ENCODE data around the gene SMO. TPM values are rescaled to one million over a fixed set of nuclear protein-coding genes. Genes with fewer than 3 reads are reported as not detected.

The SMO gene
- total and polyA plus RNA-seq, 8 donors, result 1.1 to 18.5 (median 5.1) TPM

GRCh38 chr7:129166745-129167144 lies 21.7 kb upstream of the SMO start:
- intact Hi-C loops (cut with DNase I; ENCODE audit: low total_unique reads), result loop anchor here (5.0 kb wide), 1 partner anchor 41 kb away; no protein-coding TSS in a partner anchor
- DNase-seq, result no peak
- peaks cover 0 to 4% (median 4%) of the 10 kb centered on the region in 3 donors for H3K27me3 ChIP-seq
- H3K9me3 ChIP-seq, result no peaks in the 10 kb centered on the region
- no peak overlapping the region for H3K4me3 ChIP-seq
- no peak overlapping the region for H3K27ac ChIP-seq
- TF ChIP-seq POLR2AphosphoS5 (IDR thresholded peaks at IDR 0.05) (no peak), CTCF (IDR thresholded peaks at IDR 0.05) (no peak), POLR2A (IDR thresholded peaks at IDR 0.05) (no peak)
- WGBS, 5 donors, result 83 to 89% (median 85%) methylated on average over 4 of the region's 4 CpGs
- peaks cover 0 to 6% (median 0%) of the 10 kb centered on the region in 4 donors for H3K36me3 ChIP-seq
- peaks cover 17 to 26% (median 21%) of the 10 kb centered on the region in 4 donors for H3K4me1 ChIP-seq

- H3K4me3 ChIP-seq, result no peak overlapping the region
- no peaks in the 10 kb centered on the region for H3K9me3 ChIP-seq
- H3K27me3 ChIP-seq, result peaks cover 0 to 4% (median 0%) of the 10 kb centered on the region in 3 donors
- 69 to 78% (median 77%) methylated on average over 4 of the region's 4 CpGs for WGBS, 5 donors
- H3K27ac ChIP-seq, result no peak overlapping the region
- TF ChIP-seq CTCF (IDR thresholded peaks at IDR 0.05), result no peak
- peaks cover 17 to 26% (median 21%) of the 10 kb centered on the region in 4 donors for H3K4me1 ChIP-seq
- H3K36me3 ChIP-seq, result no peaks in the 10 kb centered on the region
- intact Hi-C loops (cut with DNase I; ENCODE audit: low total_unique reads), result loop anchor here (5.0 kb wide), 1 partner anchor 39 kb away; no protein-coding TSS in a partner anchor
- DNase-seq, result no peak
Observed at GRCh38 chr7:129167817-129168216, 20.6 kb upstream of the SMO start.

GRCh38 chr7:129168231-129169021 lies 20.0 kb upstream of the SMO start:
- peak overlapping the region in 4 of 5 donors; percentile 37 to 71 (median 61) for H3K27ac ChIP-seq
- no peaks in the 10 kb centered on the region for H3K9me3 ChIP-seq
- intact Hi-C loops (cut with DNase I; ENCODE audit: low total_unique reads), result loop anchor here (5.0 kb wide), 1 partner anchor 39 kb away; no protein-coding TSS in a partner anchor
- 27 to 47% (median 36%) methylated on average over 14 to 20 of the region's 20 CpGs for WGBS, 5 donors
- peaks cover 0 to 4% (median 0%) of the 10 kb centered on the region in 3 donors for H3K27me3 ChIP-seq
- H3K36me3 ChIP-seq, result no peaks in the 10 kb centered on the region
- peak overlapping the region; percentile 53 to 61 (median 58) for H3K4me3 ChIP-seq
- TF ChIP-seq EP300 (IDR thresholded peaks at IDR 0.05), result no peak
- TF ChIP-seq POLR2AphosphoS5 (IDR thresholded peaks at IDR 0.05), result no peak
- no peak for TF ChIP-seq POLR2A (IDR thresholded peaks at IDR 0.05)
- no peak for TF ChIP-seq CTCF (IDR thresholded peaks at IDR 0.05)
- H3K4me1 ChIP-seq, result peaks cover 17 to 26% (median 21%) of the 10 kb centered on the region in 4 donors
- DNase-seq, result peak in 1 of 2 donors; percentile 47

- TF ChIP-seq POLR2A (IDR thresholded peaks at IDR 0.05) (no peak), POLR2AphosphoS5 (IDR thresholded peaks at IDR 0.05) (no peak), EP300 (IDR thresholded peaks at IDR 0.05) (no peak), CTCF (IDR thresholded peaks at IDR 0.05) (no peak)
- intact Hi-C loops (cut with DNase I; ENCODE audit: low total_unique reads), result loop anchor here (5.0 kb wide), 1 partner anchor 38 kb away; no protein-coding TSS in a partner anchor
- peaks cover 0 to 4% (median 0%) of the 10 kb centered on the region in 3 donors for H3K27me3 ChIP-seq
- H3K36me3 ChIP-seq, result no peaks in the 10 kb centered on the region
- peaks cover 17 to 26% (median 21%) of the 10 kb centered on the region in 4 donors for H3K4me1 ChIP-seq
- peak; percentile 54 to 85 for DNase-seq
- no peaks in the 10 kb centered on the region for H3K9me3 ChIP-seq
- WGBS, 5 donors, result 1 to 3% (median 2%) methylated on average over 29 to 47 of the region's 47 CpGs
- peak overlapping the region in 4 of 5 donors; percentile 37 to 71 (median 61) for H3K27ac ChIP-seq
- H3K4me3 ChIP-seq, result peak overlapping the region; percentile 53 to 61 (median 58)
Observed at GRCh38 chr7:129169171-129169671, 19.2 kb upstream of the SMO start.
